H1 (cell line): ENCODE measurements around the gene TCERG1. TPM values are rescaled to one million over a fixed set of nuclear protein-coding genes. Genes with fewer than 3 reads are reported as not detected.

ENCODE experiments used
- CTCF ChIA-PET: fragments of 300-600 bp; sonication (Branson Sonifier 250); formaldehyde crosslinking; loops from one replicate; lab custom pipeline; 2021; ENCODE audit not compliant: partially characterized antibody; lab: Charles Lee
- POLR2A ChIA-PET: fragments of 300-600 bp; sonication (Branson Sonifier 250); formaldehyde crosslinking; loops from one replicate; lab custom pipeline; 2021; ENCODE audit warnings: inconsistent platforms; ENCODE audit not compliant: partially characterized antibody; lab: Charles Lee
- DNase-seq, 2 experiments: peaks; one replicate each; pipeline versions ENCODE4 v3.0.0 to v3.0.0-alpha.2; 2010 to 2022; ENCODE audit warnings: low spot score in 2 of 2, low read depth in 1 of 2, mixed read lengths in 1 of 2
- FAIRE-seq: peaks from 2 replicates; lab custom pipeline; 2011; peaks lifted over from hg19 to GRCh38; lab: Jason Lieb, UNC
- H2AFZ ChIP-seq: 2 replicates; pipeline ENCODE4 v1.8.1; 2012; ENCODE audit warnings: low read length, inconsistent platforms
- H2AK5ac ChIP-seq: 2 replicates; pipeline ENCODE4 v1.6.1; 2013; ENCODE audit warnings: low read depth, low read length
- H2BK120ac ChIP-seq: replicated peaks from 2 replicates; pipeline ENCODE3; 2013; ENCODE audit warnings: low read depth, low read length, inconsistent platforms
- H2BK12ac ChIP-seq: 2 replicates; pipeline ENCODE4 v1.6.1; 2013; ENCODE audit warnings: low read depth, low read length
- H2BK15ac ChIP-seq: 2 replicates; pipeline ENCODE4 v1.6.1; 2013; ENCODE audit warnings: low read length
- H2BK20ac ChIP-seq: 2 replicates; pipeline ENCODE4 v1.6.1; 2013; ENCODE audit warnings: low read length
- H2BK5ac ChIP-seq: 2 replicates; pipeline ENCODE4 v1.6.1; 2013; ENCODE audit warnings: low read depth, low read length
- H3K14ac ChIP-seq: 2 replicates; pipeline ENCODE4 v1.6.1; 2013; ENCODE audit warnings: inconsistent platforms; ENCODE audit not compliant: insufficient read length
- H3K18ac ChIP-seq: 2 replicates; pipeline ENCODE4 v1.6.1; 2013; ENCODE audit warnings: low read length; ENCODE audit errors: extremely low read depth
- H3K23ac ChIP-seq: 2 replicates; pipeline ENCODE4 v1.6.1; 2013; ENCODE audit warnings: inconsistent platforms; ENCODE audit not compliant: insufficient read length
- H3K23me2 ChIP-seq: 2 replicates; pipeline ENCODE4 v1.6.1; 2013; ENCODE audit warnings: low read depth, low read length
- H3K27ac ChIP-seq: 2 replicates; pipeline ENCODE4 v1.6.1; 2011; ENCODE audit warnings: low read depth, low read length, inconsistent platforms
- H3K27me3 ChIP-seq, 4 experiments: replicated peaks in 1 of 4; 1 replicate in 1 of 4; 2 replicates in 3 of 4; pipeline versions ENCODE4 v1.6.1 to v1.8.1; 2011 to 2013; ENCODE audit warnings: low read length in 3 of 4, mild to moderate bottlenecking in 3 of 4, inconsistent platforms in 2 of 4, mixed read lengths in 2 of 4, moderate library complexity in 1 of 4; ENCODE audit not compliant: control insufficient read depth in 3 of 4, insufficient read depth in 3 of 4; ENCODE audit errors: extremely low read depth in 1 of 4
- H3K36me3 ChIP-seq, 4 experiments: 2 replicates each; pipeline versions ENCODE4 v1.6.1 to v1.8.1; 2011 to 2013; ENCODE audit warnings: mild to moderate bottlenecking in 4 of 4, low read length in 3 of 4, moderate library complexity in 2 of 4, control low read depth in 1 of 4, inconsistent platforms in 1 of 4; ENCODE audit not compliant: insufficient read depth in 4 of 4, control insufficient read depth in 2 of 4
- H3K4ac ChIP-seq: replicated peaks from 2 replicates; pipeline ENCODE3; 2013; ENCODE audit warnings: low read length, low read depth, mixed read lengths, inconsistent platforms; ENCODE audit not compliant: insufficient read length
- H3K4me1 ChIP-seq, 4 experiments: replicated peaks in 1 of 4; 1 replicate in 1 of 4; 2 replicates in 3 of 4; pipeline versions ENCODE4 v1.6.1 to v1.8.1; 2011 to 2013; ENCODE audit warnings: low read length in 3 of 4, inconsistent platforms in 2 of 4, mixed read lengths in 1 of 4; ENCODE audit not compliant: insufficient read depth in 4 of 4, control insufficient read depth in 3 of 4
- H3K4me2 ChIP-seq, 2 experiments: 2 replicates each; pipeline versions ENCODE4 v1.6.1 to v1.8.1; 2011 to 2013; ENCODE audit warnings: low read depth in 2 of 2, low read length in 2 of 2, control low read depth in 1 of 2, inconsistent platforms in 1 of 2, mild to moderate bottlenecking in 1 of 2; ENCODE audit not compliant: insufficient read depth in 1 of 2
- H3K4me3 ChIP-seq, 4 experiments: fragments of 200-600, 300-600 bp in 1 of 4; sonication (generic), shearing (Covaris generic), sonication (Bioruptor Twin) in 1 of 4; 2 replicates each; pipeline versions ENCODE4 v1.5.1 to v1.8.1; 2011 to 2016; ENCODE audit warnings: low read length in 4 of 4, low read depth in 3 of 4, control low read depth in 2 of 4, inconsistent platforms in 2 of 4, mild to moderate bottlenecking in 2 of 4, mixed read lengths in 1 of 4, moderate library complexity in 1 of 4; ENCODE audit not compliant: insufficient read depth in 2 of 4; ENCODE audit errors: extremely low read depth in 1 of 4
- H3K56ac ChIP-seq: replicated peaks from 2 replicates; pipeline ENCODE3; 2013; ENCODE audit warnings: low read depth, mild to moderate bottlenecking, mixed read lengths, low read length, inconsistent platforms; ENCODE audit not compliant: insufficient read length
- H3K79me1 ChIP-seq: 2 replicates; pipeline ENCODE4 v1.6.1; 2013; ENCODE audit warnings: low read depth, low read length, control low read depth
- H3K79me2 ChIP-seq, 2 experiments: 2 replicates each; pipeline versions ENCODE4 v1.6.1 to v1.8.1; 2012 to 2013; ENCODE audit warnings: low read length in 2 of 2, mild to moderate bottlenecking in 2 of 2, inconsistent platforms in 1 of 2; ENCODE audit not compliant: insufficient read depth in 2 of 2, control insufficient read depth in 1 of 2
- H3K9ac ChIP-seq, 4 experiments: replicated peaks in 1 of 4; 1 replicate in 1 of 4; 2 replicates in 3 of 4; pipeline versions ENCODE4 v1.6.1 to v1.8.1; 2011 to 2013; ENCODE audit warnings: low read depth in 3 of 4, low read length in 3 of 4, control low read depth in 2 of 4, mild to moderate bottlenecking in 2 of 4, moderate library complexity in 2 of 4, inconsistent platforms in 1 of 4; ENCODE audit errors: extremely low read depth in 1 of 4
- H3K9me3 ChIP-seq, 2 experiments: 2 replicates each; pipeline versions ENCODE4 v1.6.1 to v1.8.1; 2012 to 2013; ENCODE audit warnings: mild to moderate bottlenecking in 2 of 2, moderate library complexity in 2 of 2, control low read depth in 1 of 2, inconsistent platforms in 1 of 2, low read depth in 1 of 2, low read length in 1 of 2, mixed read lengths in 1 of 2; ENCODE audit not compliant: insufficient read depth in 2 of 2
- H4K20me1 ChIP-seq, 2 experiments: replicated peaks in 1 of 2; 2 replicates each; pipeline versions ENCODE3 to v1.8.1; 2011 to 2013; ENCODE audit warnings: inconsistent platforms in 2 of 2, low read length in 2 of 2, mild to moderate bottlenecking in 1 of 2; ENCODE audit not compliant: insufficient read depth in 2 of 2, control insufficient read depth in 1 of 2
- H4K5ac ChIP-seq: 2 replicates; pipeline ENCODE4 v1.6.1; 2013; ENCODE audit warnings: low read length, low read depth, mixed read lengths, inconsistent platforms; ENCODE audit not compliant: insufficient read length
- H4K8ac ChIP-seq: 2 replicates; pipeline ENCODE4 v1.8.0; 2013; ENCODE audit warnings: mild to moderate bottlenecking, moderate library complexity, low read length, inconsistent platforms; ENCODE audit not compliant: insufficient read depth; ENCODE audit errors: extremely low read depth
- H4K91ac ChIP-seq: replicated peaks from 2 replicates; pipeline ENCODE3; 2013; ENCODE audit warnings: low read length, mixed read lengths, inconsistent platforms; ENCODE audit not compliant: insufficient read length
- ATF3 ChIP-seq: IDR thresholded peaks from 2 replicates; pipeline ENCODE4 v1.6.1; 2011; ENCODE audit warnings: low read depth, mild to moderate bottlenecking, low read length; ENCODE audit not compliant: insufficient read depth
- CBX5 ChIP-seq: fragments of 300-800, 300-1000 bp; sonication (generic); IDR thresholded peaks from 2 replicates; pipeline ENCODE4 v1.7.1; 2016; ENCODE audit warnings: antibody characterized with exemption, low read length, low read depth
- GABPA ChIP-seq: IDR thresholded peaks from 2 replicates; pipeline ENCODE4 v1.6.1; 2011; ENCODE audit warnings: mild to moderate bottlenecking, low read length, moderate library complexity, borderline replicate concordance; ENCODE audit not compliant: insufficient read depth
- NANOG ChIP-seq: IDR thresholded peaks from 2 replicates; pipeline ENCODE4 v1.6.1; 2011; ENCODE audit warnings: low read length, low read depth, mild to moderate bottlenecking, inconsistent platforms; ENCODE audit not compliant: insufficient read depth, poor library complexity, severe bottlenecking
- SP4 ChIP-seq: IDR thresholded peaks from 2 replicates; pipeline ENCODE4 v1.6.1; 2012; ENCODE audit warnings: low read length, inconsistent platforms
- SRF ChIP-seq: IDR thresholded peaks from 2 replicates; pipeline ENCODE4 v1.6.1; 2011; ENCODE audit warnings: mild to moderate bottlenecking, low read depth, low read length, moderate library complexity
- TAF1 ChIP-seq: IDR thresholded peaks from 2 replicates; pipeline ENCODE4 v1.6.1; 2011; ENCODE audit warnings: mild to moderate bottlenecking, low read depth, low read length
- WGBS, 2 experiments: shearing (Covaris generic) in 1 of 2; methylation state at CpG; one replicate each; pipeline versions ENCODE4 v1.1.6 to v1.1.7; 2013 to 2015; ENCODE audit warnings: low lambda C conversion rate in 2 of 2, mixed read lengths in 2 of 2, inconsistent platforms in 1 of 2, low coverage in 1 of 2, missing lambda C conversion rate in 1 of 2; ENCODE audit not compliant: insufficient replicate concordance in 2 of 2, insufficient coverage in 1 of 2, insufficient read length in 1 of 2; ENCODE audit errors: extremely low coverage in 1 of 2, missing lambda C conversion rate in 1 of 2; 5-methylcytosine and 5-hydroxymethylcytosine counted together
- polyA plus RNA-seq, 7 experiments: library from polyadenylated mRNA; depleted of rRNA in 3 of 7; stranded (reverse) in 5 of 7; unstranded in 2 of 7; fragments of >200 nt in 5 of 7; fragments of 200-250 nt in 2 of 7; gene quantifications; 1 replicate in 5 of 7; 2 replicates in 1 of 7; 4 replicates in 1 of 7; pipeline versions ENCODE4 v1.2.1 to v1.2.3, GENCODE V29; 2011 to 2013; ENCODE audit warnings: missing spikeins in 2 of 7, mixed read lengths in 2 of 7
- total RNA-seq: library from RNA; stranded (reverse); fragmentation: NEBNext Ultra II Directional; extraction: Animal tissue kit (Norgen Biotek cat#: 25700); gene quantifications from 2 replicates; pipeline ENCODE4 v1.2.1, GENCODE V29; 2021

Gene TCERG1
- total and polyA plus RNA-seq, 2 of the 8 experiments (the other 6 are each of a cell fraction or from before 2014, with no cell fraction given), result 105 to 122 TPM

DNA sequence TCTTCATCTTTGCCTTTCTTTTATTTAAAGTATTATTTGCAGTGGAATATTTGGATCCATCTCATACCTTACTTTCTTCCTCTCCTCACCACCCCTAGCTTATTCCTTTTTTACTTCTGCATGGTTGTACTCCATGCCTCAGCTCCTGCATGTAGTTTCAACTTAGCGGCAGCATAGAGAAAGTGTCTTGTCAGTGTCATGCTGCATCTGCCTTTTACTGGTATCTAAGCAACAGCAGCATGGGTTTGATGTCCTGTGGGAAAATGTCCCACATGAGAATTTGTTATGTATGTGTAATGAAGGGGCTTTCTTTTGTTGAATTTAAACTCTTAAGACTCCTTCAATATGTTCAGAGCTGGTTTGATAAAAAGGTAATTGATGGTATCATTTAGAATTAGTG lies 20.6 kb downstream of the TCERG1 start:
- Histone ChIP-seq H2BK120ac (no peak overlapping the region), H2AFZ (no peak overlapping the region), H3K23ac (no peak overlapping the region), H2BK12ac (no peak overlapping the region), H3K18ac (no peak overlapping the region), H3K36me3 (peaks cover 19 to 84% (median 48%) of the 10 kb centered on the region in 4 experiments), H4K20me1 (peaks cover 5 to 10% of the 10 kb centered on the region in 2 experiments), H2BK20ac (no peak overlapping the region), H4K5ac (no peak overlapping the region), H3K14ac (no peak overlapping the region), H3K4me3 (no peak overlapping the region), H3K4me2 (no peak overlapping the region), H3K23me2 (no peaks in the 10 kb centered on the region), H2AK5ac (no peak overlapping the region), H3K9ac (no peak overlapping the region), H2BK5ac (no peak overlapping the region), H3K4ac (no peak overlapping the region), H3K27me3 (no peaks in the 10 kb centered on the region), H3K56ac (no peak overlapping the region), H3K27ac (no peak overlapping the region), H3K79me1 (no peaks in the 10 kb centered on the region), H4K8ac (no peak overlapping the region), H4K91ac (no peak overlapping the region), H2BK15ac (no peak overlapping the region), H3K79me2 (peaks cover 0 to 39% of the 10 kb centered on the region in 2 experiments; a peak in 2 of 4 replicates), H3K9me3 (no peaks in the 10 kb centered on the region), H3K4me1 (no peaks in the 10 kb centered on the region)
- CTCF ChIA-PET, result interaction anchor here (1.0 to 1.4 kb wide), 4 partner anchors 9 to 193 kb away, joined by 3 to 7 read pairs (median 4); no protein-coding TSS in a partner anchor
- POLR2A ChIA-PET, result interaction anchor here (1.2 kb wide), 1 partner anchor 15 kb away, joined by 3 read pairs; no protein-coding TSS in a partner anchor
- 100% methylated on average over 1 of the region's 1 CpG; no CpG with 5 or more reads in 1 of the 2 experiments for WGBS, 2 experiments
- no peak for DNase-seq
- no peak for TF ChIP-seq SRF
- TF ChIP-seq SP4, result no peak
- no peak for TF ChIP-seq NANOG
- TF ChIP-seq TAF1, result no peak
- TF ChIP-seq CBX5, result no peak
- TF ChIP-seq GABPA, result no peak
- TF ChIP-seq ATF3, result no peak
- FAIRE-seq, result no peak
